AG08396 (cell line): Measurements from ENCODE around the gene ASB6.

Experiments
- DNase-seq: peaks from one replicate; pipeline ENCODE4 v3.0.0; 2012; ENCODE audit warnings: low spot score, mixed read lengths

ASB6 gene

GRCh38 chr9:129626625-129627284, 15.2 kb downstream of the ASB6 start:
- peak; percentile 78 for DNase-seq

- DNase-seq: peak; percentile 94
These were observed 15.8 kb downstream of the ASB6 start, which contains the start of gene NTMT1 for GRCh38 chr9:129626079-129626624. Gene NTMT1, plus strand, starts transcription at chr9:129626163. Its CDS starts 6,541 bp downstream, at chr9:129632704.

GRCh38 chr9:129624947-129625346, 17.0 kb downstream of the ASB6 start:
- no peak for DNase-seq

- peak; percentile 77 for DNase-seq
These were observed 17.7 kb downstream of the ASB6 start for GRCh38 chr9:129624168-129624759.

- DNase-seq: no peak
These were observed 18.6 kb downstream of the ASB6 start for GRCh38 chr9:129623331-129623730.

- no peak for DNase-seq
These were observed 21.2 kb downstream of the ASB6 start, which contains the start of gene C9orf50 for GRCh38 chr9:129620669-129621295. Gene C9orf50, minus strand, starts transcription at chr9:129621101. Its CDS starts 527 bp downstream, at chr9:129620574.

- DNase-seq: peak; percentile 70
These were observed 21.9 kb downstream of the ASB6 start for GRCh38 chr9:129619787-129620668.

- peak; percentile 85 for DNase-seq
These were observed 24.8 kb downstream of the ASB6 start for GRCh38 chr9:129617167-129617566.

GRCh38 chr9:129615407-129616285, 26.3 kb downstream of the ASB6 start:
- no peak for DNase-seq

GRCh38 chr9:129614932-129615331, 27.0 kb downstream of the ASB6 start:
- no peak for DNase-seq

GRCh38 chr9:129613520-129614175, 28.3 kb downstream of the ASB6 start:
- DNase-seq: no peak

- no peak for DNase-seq
These were observed 29.0 kb downstream of the ASB6 start for GRCh38 chr9:129612815-129613519.

GRCh38 chr9:129612123-129612522, 29.8 kb downstream of the ASB6 start:
- no peak for DNase-seq

GRCh38 chr9:129611307-129611800, 30.6 kb downstream of the ASB6 start:
- DNase-seq: no peak

GRCh38 chr9:129610473-129611306, 31.3 kb downstream of the ASB6 start:
- peak; percentile 89 for DNase-seq

- DNase-seq: no peak
These were observed 31.8 kb downstream of the ASB6 start for GRCh38 chr9:129610213-129610472.

- peak; percentile 70 for DNase-seq
These were observed 32.3 kb downstream of the ASB6 start for GRCh38 chr9:129609486-129610212.
